HG02884 (cell line): ENCODE measurements around the gene CAPZB.

ENCODE experiments used
- ATAC-seq: cut with Tn5 transposase; IDR thresholded peaks from one replicate; pipeline ENCODE4 v1.9.1; 2021; ENCODE audit warnings: mild to moderate bottlenecking, moderate library complexity; ENCODE audit not compliant: unreplicated experiment

Gene CAPZB

GRCh38 chr1:19390901-19391595 lies 94.3 kb downstream of the CAPZB start:
- ATAC-seq: no peak

GRCh38 chr1:19390166-19390850 lies 95.0 kb downstream of the CAPZB start:
- ATAC-seq: no peak

GRCh38 chr1:19388980-19389379 lies 96.4 kb downstream of the CAPZB start:
- ATAC-seq: no peak

- ATAC-seq: no peak
Measured at GRCh38 chr1:19387045-19387467, 98.3 kb downstream of the CAPZB start.

- ATAC-seq: no peak
Measured at GRCh38 chr1:19385869-19386591, 99.3 kb downstream of the CAPZB start.

- no peak for ATAC-seq
Measured at GRCh38 chr1:19385221-19385620, 100.1 kb downstream of the CAPZB start.

GRCh38 chr1:19384772-19385187 lies 100.6 kb downstream of the CAPZB start:
- no peak for ATAC-seq

- ATAC-seq: no peak
Measured at GRCh38 chr1:19384113-19384512, 101.2 kb downstream of the CAPZB start.

GRCh38 chr1:19382222-19382621 lies 103.1 kb downstream of the CAPZB start:
- ATAC-seq: no peak

GRCh38 chr1:19381261-19381660 lies 104.1 kb downstream of the CAPZB start:
- no peak for ATAC-seq

- no peak for ATAC-seq
Measured at GRCh38 chr1:19377812-19378718, 107.3 kb downstream of the CAPZB start.

- ATAC-seq: no peak
Measured at GRCh38 chr1:19376428-19377372, 108.6 kb downstream of the CAPZB start.

GRCh38 chr1:19375631-19376400 lies 109.5 kb downstream of the CAPZB start:
- ATAC-seq: no peak

GRCh38 chr1:19374926-19375325 lies 110.4 kb downstream of the CAPZB start:
- ATAC-seq: no peak

GRCh38 chr1:19374083-19374801 lies 111.1 kb downstream of the CAPZB start:
- no peak for ATAC-seq

- ATAC-seq: no peak
Measured at GRCh38 chr1:19373211-19374082, 111.9 kb downstream of the CAPZB start.

- no peak for ATAC-seq
Measured at GRCh38 chr1:19372602-19373001, 112.7 kb downstream of the CAPZB start.
